ENCODE data around the gene KDM8. TPM values are rescaled to one million over a fixed set of nuclear protein-coding genes. Genes with fewer than 3 reads are reported as not detected.

KDM8 gene
- 1.4 and 3.1 TPM in 2 replicates for total RNA-seq

GRCh38 chr16:27203507-27204311, at the start of gene KDM8:
Gene KDM8, plus strand, starts transcription at chr16:27203526. Its CDS starts 6,598 bp downstream, at chr16:27210124.

GRCh38 chr16:27268376-27269299, 65.3 kb downstream of the KDM8 start, which contains the start of gene NSMCE1:
Gene NSMCE1, minus strand, starts transcription at chr16:27268772. Its CDS starts 11,202 bp downstream, at chr16:27257570.

Other genes starting within 250 kb of the KDM8 start
- gene C16orf82, start 136.6 kb upstream of the KDM8 start, total RNA-seq: not detected in 2 replicates
- 122 and 156 TPM in 2 replicates for gene NSMCE1, start 65.2 kb downstream of the KDM8 start, total RNA-seq
- gene IL4R, start 110.4 kb downstream of the KDM8 start, total RNA-seq: 27.9 and 39.1 TPM in 2 replicates
- gene IL21R, start 198.6 kb downstream of the KDM8 start, total RNA-seq: 0.28 and 1.2 TPM in 2 replicates

Data from regular cardiac myocyte (primary cell).